Heart left ventricle (tissue), 16 donors: ENCODE measurements around the gene C4orf51. TPM values are rescaled to one million over a fixed set of nuclear protein-coding genes. Genes with fewer than 3 reads are reported as not detected.

ENCODE experiments used
- ATAC-seq, 4 donors: fragments of 200-7000 bp; cut with Tn5 transposase; one replicate each; pipeline ENCODE4 v1.9.1; 2020 to 2022; ENCODE audit warnings: moderate library complexity in 4 of 4, mild to moderate bottlenecking in 3 of 4, moderate number of reproducible peaks in 1 of 4
- DNase-seq, 5 donors: peaks; one replicate each; pipeline ENCODE4 v3.0.0-alpha.2; 2020
- H3K27ac ChIP-seq, 12 donors: fragments of 200-600 bp; sonication (generic) in 4 of 12; one replicate each; pipeline versions ENCODE4 v1.5.0 to v1.8.0; 2016 to 2022; ENCODE audit warnings: mild to moderate bottlenecking in 2 of 12
- H3K27me3 ChIP-seq, 9 donors: fragments of 200-600 bp; sonication (generic) in 2 of 9; one replicate each; pipeline versions ENCODE4 v1.5.1 to v1.8.0; 2016 to 2022; ENCODE audit warnings: mild to moderate bottlenecking in 3 of 9
- H3K36me3 ChIP-seq, 9 donors: fragments of 200-600 bp; sonication (generic) in 2 of 9; one replicate each; pipeline versions ENCODE4 v1.5.0 to v1.8.0; 2018 to 2022; ENCODE audit warnings: mild to moderate bottlenecking in 2 of 9
- H3K4me1 ChIP-seq, 12 donors: fragments of 200-600 bp; sonication (generic) in 4 of 12; one replicate each; pipeline versions ENCODE4 v1.5.0 to v1.8.0; 2016 to 2022; ENCODE audit warnings: mild to moderate bottlenecking in 3 of 12
- H3K4me3 ChIP-seq, 12 donors: fragments of 200-600 bp; sonication (generic) in 4 of 12; one replicate each; pipeline versions ENCODE4 v1.5.0 to v1.8.0; 2017 to 2022; ENCODE audit warnings: mild to moderate bottlenecking in 9 of 12, moderate library complexity in 4 of 12
- H3K9me3 ChIP-seq, 12 donors: fragments of 200-600 bp; sonication (generic) in 4 of 12; one replicate each; pipeline versions ENCODE4 v1.5.0 to v1.8.0; 2016 to 2022; ENCODE audit warnings: mild to moderate bottlenecking in 1 of 12
- CTCF ChIP-seq, 12 donors: fragments of 200-600 bp; sonication (generic) in 4 of 12; IDR thresholded peaks; one replicate each; pipeline versions ENCODE4 v1.5.0 to v1.8.0; 2018 to 2022; ENCODE audit warnings: antibody characterized with exemption in 12 of 12, mild to moderate bottlenecking in 5 of 12
- POLR2A ChIP-seq, 2 donors: fragments of 450-650 bp; IDR thresholded peaks; one replicate each; pipeline ENCODE4 v1.6.1; 2017; ENCODE audit warnings: antibody characterized with exemption in 2 of 2, mild to moderate bottlenecking in 2 of 2, moderate library complexity in 2 of 2
- WGBS, 4 donors: extraction: QIAGEN DNeasy Blood & Tissue Kit in 2 of 4; methylation state at CpG; one replicate each; pipeline versions ENCODE4 v1.1.5 to v1.1.7; 2013 to 2018; 5-methylcytosine and 5-hydroxymethylcytosine counted together
- intact Hi-C, 10 donors: fragments of 100-400 bp; cut with DNase I; formaldehyde crosslinking; loops; one replicate each; pipeline versions ENCODE4 v1.11.1 to v1.14.2; 2022
- polyA plus RNA-seq, 2 donors: library from polyadenylated mRNA; stranded (reverse); fragments of 200-250 nt; gene quantifications; one replicate each; pipeline ENCODE4 v1.2.3, GENCODE V29; 2013
- total RNA-seq, 9 donors: library from RNA; depleted of rRNA in 2 of 9; stranded (reverse); fragments of >200 nt in 2 of 9; fragmentation: NEBNext Ultra II Directional in 3 of 9; extraction: Animal tissue kit (Norgen Biotek cat#: 25700) in 3 of 9; gene quantifications; one replicate each; pipeline versions ENCODE4 v1.1.0 to v1.2.4, GENCODE V29; 2016 to 2023
- donor health status: ischemic (EF 13 %, LVEDD 7.1; RV severe dilation, severe dysfunction).
- donor health status: healthy with polysubstance abuse.
- donor health status: DM: no; HTN: yes; CAD: no.
- donor health status: DM: no; HTN: no; CAD: no.
- donor health status: ischemic (EF 25% LVEDD 6.9; RV normal size, moderate dysfunction).
- donor health status: ischemic (EF 25% LVEDD 5.7; RV mildly dilated, moderate dysfunction).
- donor health status: healthy.
- donor health status: DM: yes; HTN: yes; CAD: no.
- donor health status: ischemic (EF 35%, LVEDD 5.7; RV mildly dilated, moderate dysfunction).
- donor health status: nonischemic (EF 11% LVEDD 7.7; RV severe dilation, severe dysfunction).
- donor health status: DM: yes; HTN: yes; CAD: no.
- donor health status: PGD.
- donor health status: ischemic (EF 29% LVEDD 5.4; RV normal size, mild dysfunction).
- donor health status: nonischemic (EF 23%, LVEDD 6.1; RV moderate dilation, normal function).

Gene C4orf51
- total and polyA plus RNA-seq, 11 donors: not detected

GRCh38 chr4:145703850-145704497, 24.0 kb downstream of the C4orf51 start:
- Histone ChIP-seq H3K4me3 (no peak overlapping the region), H3K36me3 (no peaks in the 10 kb centered on the region), H3K9me3 (no peaks in the 10 kb centered on the region), H3K27ac (no peak overlapping the region), H3K27me3 (no peaks in the 10 kb centered on the region), H3K4me1 (peaks cover 0 to 2% (median 0%) of the 10 kb centered on the region in 12 donors)
- intact Hi-C loops: no loop called here
- no peak for DNase-seq
- ATAC-seq: no peak
- 71 to 83% (median 75%) methylated on average over 4 of the region's 4 CpGs for WGBS, 4 donors
- TF ChIP-seq CTCF (IDR thresholded peaks at IDR 0.05) (no peak), POLR2A (IDR thresholded peaks at IDR 0.05) (no peak)

GRCh38 chr4:145709336-145709735, 29.4 kb downstream of the C4orf51 start:
- DNase-seq: no peak
- no peak overlapping the region for H3K4me3 ChIP-seq
- peaks cover 0 to 29% (median 12%) of the 10 kb centered on the region in 12 donors for H3K9me3 ChIP-seq
- no peak for ATAC-seq
- peaks cover 0 to 9% (median 0%) of the 10 kb centered on the region in 12 donors for H3K4me1 ChIP-seq
- 79 to 92% (median 83%) methylated on average over 1 of the region's 1 CpG for WGBS, 4 donors
- no peaks in the 10 kb centered on the region for H3K36me3 ChIP-seq
- H3K27me3 ChIP-seq: no peaks in the 10 kb centered on the region
- TF ChIP-seq POLR2A (IDR thresholded peaks at IDR 0.05) (no peak), CTCF (IDR thresholded peaks at IDR 0.05) (no peak)
- intact Hi-C loops: no loop called here
- no peak overlapping the region for H3K27ac ChIP-seq

- Histone ChIP-seq H3K4me1 (peaks cover 0 to 9% (median 0%) of the 10 kb centered on the region in 12 donors), H3K36me3 (no peaks in the 10 kb centered on the region), H3K4me3 (no peak overlapping the region), H3K9me3 (peaks cover 0 to 29% (median 12%) of the 10 kb centered on the region in 12 donors), H3K27ac (no peak overlapping the region), H3K27me3 (no peaks in the 10 kb centered on the region)
- intact Hi-C loops: no loop called here
- TF ChIP-seq CTCF (IDR thresholded peaks at IDR 0.05) (no peak), POLR2A (IDR thresholded peaks at IDR 0.05) (no peak)
- DNase-seq (no peak), ATAC-seq (no peak)
- WGBS, 4 donors: 91 to 92% (median 92%) methylated on average over 3 of the region's 3 CpGs
Measured at GRCh38 chr4:145709843-145710242, 29.9 kb downstream of the C4orf51 start.

- no peak for DNase-seq
- intact Hi-C loops: no loop called here
- H3K9me3 ChIP-seq: peaks cover 0 to 23% (median 8%) of the 10 kb centered on the region in 12 donors
- no peak overlapping the region for H3K4me3 ChIP-seq
- H3K27me3 ChIP-seq: no peaks in the 10 kb centered on the region
- WGBS, 4 donors: 37 to 49% (median 46%) methylated on average over 3 of the region's 3 CpGs
- H3K27ac ChIP-seq: no peak overlapping the region
- TF ChIP-seq CTCF (IDR thresholded peaks at IDR 0.05) (no peak), POLR2A (IDR thresholded peaks at IDR 0.05) (no peak)
- peak in 3 of 4 donors; percentile 34 to 49 (median 46) for ATAC-seq
- no peaks in the 10 kb centered on the region for H3K36me3 ChIP-seq
- H3K4me1 ChIP-seq: peaks cover 0 to 9% (median 0%) of the 10 kb centered on the region in 12 donors
Measured at GRCh38 chr4:145716200-145716599, 36.3 kb downstream of the C4orf51 start.
